RPMI8226 (cell line): ENCODE results near the gene UVSSA.
"Not testable (repeated sequence)": the region's sequence is repeated elsewhere in the genome, so short reads cannot be mapped to it uniquely, and the experiment has no call there.

Source experiments
- DNase-seq: peaks from one replicate; pipeline ENCODE4 v3.0.0-alpha.2; 2015

UVSSA gene

GRCh38 chr4:1332686-1333085, 14.3 kb upstream of the UVSSA start:
- DNase-seq = no peak

GRCh38 chr4:1333256-1333655, 13.8 kb upstream of the UVSSA start:
- no peak for DNase-seq

GRCh38 chr4:1333851-1334578, 13.0 kb upstream of the UVSSA start:
- not testable (repeated sequence) for DNase-seq

GRCh38 chr4:1334579-1334895, 12.5 kb upstream of the UVSSA start:
- DNase-seq = no peak

DNA sequence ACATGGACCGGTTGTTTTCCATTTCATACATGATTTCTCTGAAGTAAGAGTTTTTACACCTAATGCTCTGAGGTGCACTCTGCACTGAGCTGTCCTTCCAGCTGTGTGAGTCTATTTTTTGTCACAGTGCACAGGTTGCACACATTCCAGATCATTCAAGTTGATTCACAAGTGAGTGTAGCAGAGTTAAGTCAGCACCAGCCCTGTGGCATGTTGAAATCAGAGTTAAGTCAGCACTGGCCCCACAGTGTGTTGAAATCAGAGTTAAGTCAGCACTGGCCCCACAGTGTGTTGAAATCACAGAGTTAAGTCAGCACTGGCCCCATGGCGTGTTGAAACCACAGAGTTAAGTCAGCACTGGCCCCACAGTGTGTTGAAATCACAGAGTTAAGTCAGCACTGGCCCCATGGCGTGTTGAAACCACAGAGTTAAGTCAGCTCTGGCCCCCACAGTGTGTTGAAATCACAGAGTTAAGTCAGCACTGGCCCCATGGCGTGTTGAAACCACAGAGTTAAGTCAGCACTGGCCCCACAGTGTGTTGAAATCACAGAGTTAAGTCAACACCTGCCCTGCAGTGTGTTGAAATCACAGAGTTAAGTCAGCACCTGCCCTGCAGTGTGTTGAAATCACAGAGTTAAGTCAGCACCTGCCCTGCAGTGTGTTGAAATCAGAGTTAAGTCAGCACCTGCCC, 11.7 kb upstream of the UVSSA start:
- DNase-seq = not testable (repeated sequence)

DNA sequence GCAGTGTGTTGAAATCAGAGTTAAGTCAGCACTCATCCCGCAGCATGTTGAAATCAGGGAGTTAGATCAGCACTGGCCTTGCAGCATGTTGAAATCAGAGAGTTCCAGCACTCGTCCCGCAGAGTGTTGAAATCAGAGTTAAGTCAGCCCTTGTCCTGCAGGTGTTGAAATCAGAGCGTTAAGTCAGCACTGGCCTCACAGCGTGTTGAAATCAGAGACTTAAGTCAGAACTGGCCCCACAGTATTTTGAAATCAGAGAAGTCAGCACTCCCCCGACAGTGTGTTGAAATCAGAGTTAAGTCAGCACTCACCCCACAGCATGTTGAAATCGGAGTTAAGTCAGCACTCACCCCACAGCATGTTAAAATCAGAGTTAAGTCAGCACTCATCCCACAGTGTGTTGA, 10.9 kb upstream of the UVSSA start:
- DNase-seq = no peak

- no peak for DNase-seq
Measured at GRCh38 chr4:1337376-1337831, 9.6 kb upstream of the UVSSA start.

DNA sequence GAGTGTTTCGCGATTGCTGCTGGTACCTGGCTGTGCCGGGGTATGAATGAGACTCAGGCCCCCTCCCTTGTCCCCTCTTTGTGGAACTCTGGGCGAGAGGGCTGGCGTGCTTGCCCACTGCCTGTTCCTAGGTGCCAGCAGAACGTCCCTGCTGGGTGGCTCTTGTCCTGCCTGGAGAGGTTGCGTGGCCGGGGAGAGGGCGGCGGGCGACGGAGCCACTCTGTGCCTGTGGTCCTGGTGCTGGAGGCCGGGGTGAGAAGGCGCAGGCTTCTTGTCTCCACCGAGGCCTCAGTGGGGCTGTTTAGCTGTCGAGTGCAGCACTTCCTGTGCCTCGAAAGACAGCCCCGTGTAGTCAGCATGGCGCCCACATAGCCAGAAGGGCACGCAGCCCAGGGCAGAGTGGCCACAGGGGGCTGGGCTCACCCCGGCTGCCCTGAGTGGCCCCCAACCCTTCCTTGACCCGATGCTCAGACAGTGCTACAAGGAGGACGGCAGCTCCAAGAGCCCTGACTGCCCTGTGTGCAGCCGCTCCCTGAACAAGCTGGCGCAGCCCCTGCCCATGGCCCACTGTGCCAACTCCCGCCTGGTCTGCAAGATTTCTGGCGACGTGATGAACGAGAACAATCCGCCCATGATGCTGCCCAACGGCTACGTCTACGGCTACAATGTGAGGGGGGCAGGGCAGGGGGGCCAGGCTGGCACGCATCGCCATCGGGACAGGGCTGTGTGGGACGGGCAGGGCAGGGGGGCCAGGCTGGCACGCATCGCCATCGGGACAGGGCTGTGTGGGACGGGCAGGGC, 8.9 kb upstream of the UVSSA start:
- no peak for DNase-seq

GRCh38 chr4:1338752-1339414, 8.1 kb upstream of the UVSSA start:
- no peak for DNase-seq

GRCh38 chr4:1339489-1339888, 7.5 kb upstream of the UVSSA start:
- DNase-seq = no peak

- no peak for DNase-seq
Measured at GRCh38 chr4:1340181-1340747, 6.7 kb upstream of the UVSSA start.

- DNase-seq = no peak
Measured at GRCh38 chr4:1340861-1341260, 6.1 kb upstream of the UVSSA start.

DNA sequence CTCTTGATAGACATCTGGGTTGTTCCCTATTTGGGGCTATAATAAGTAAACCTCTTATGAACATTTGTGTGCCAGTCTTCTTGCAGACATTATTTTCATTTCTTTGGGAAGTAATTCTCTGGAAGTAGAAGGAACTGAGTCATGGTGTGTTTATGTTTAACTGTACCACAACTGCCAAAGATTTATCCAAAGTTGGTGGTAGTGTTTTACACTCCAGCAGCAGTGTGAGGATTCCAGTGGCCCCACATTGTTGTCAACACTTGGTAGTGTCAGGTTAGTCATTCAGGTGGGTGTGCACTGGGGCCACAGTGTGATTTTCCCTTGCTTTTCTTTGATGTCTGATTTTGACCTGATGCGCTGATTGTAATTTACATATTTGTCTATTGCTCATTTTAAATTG, 5.0 kb upstream of the UVSSA start:
- DNase-seq = no peak

DNA sequence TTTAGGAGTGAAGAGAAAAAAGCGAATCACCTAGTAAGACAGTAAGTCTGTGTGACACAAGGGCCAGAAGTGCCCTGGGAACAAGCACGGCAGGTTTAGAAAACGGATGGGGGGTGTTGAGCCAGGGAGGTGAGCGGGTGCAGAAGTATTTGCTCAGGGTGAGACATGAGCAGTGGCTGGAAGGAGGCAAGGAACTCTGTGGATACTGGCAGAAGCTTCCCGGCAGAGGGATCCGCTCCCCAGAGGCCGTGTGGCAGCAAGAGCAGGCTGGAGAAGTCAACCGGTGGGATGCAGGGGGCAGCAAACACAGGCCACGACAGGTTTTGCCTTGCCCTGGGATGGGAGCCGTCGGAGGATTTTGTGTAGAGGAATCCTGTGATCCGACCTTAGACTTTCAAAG, 2.3 kb upstream of the UVSSA start:
- DNase-seq = no peak

GRCh38 chr4:1345903-1346780, 866 bp upstream of the UVSSA start:
- DNase-seq = peak; percentile 47

GRCh38 chr4:1347410-1347864, 429 bp downstream of the UVSSA start:
- peak; percentile 80 for DNase-seq

DNA sequence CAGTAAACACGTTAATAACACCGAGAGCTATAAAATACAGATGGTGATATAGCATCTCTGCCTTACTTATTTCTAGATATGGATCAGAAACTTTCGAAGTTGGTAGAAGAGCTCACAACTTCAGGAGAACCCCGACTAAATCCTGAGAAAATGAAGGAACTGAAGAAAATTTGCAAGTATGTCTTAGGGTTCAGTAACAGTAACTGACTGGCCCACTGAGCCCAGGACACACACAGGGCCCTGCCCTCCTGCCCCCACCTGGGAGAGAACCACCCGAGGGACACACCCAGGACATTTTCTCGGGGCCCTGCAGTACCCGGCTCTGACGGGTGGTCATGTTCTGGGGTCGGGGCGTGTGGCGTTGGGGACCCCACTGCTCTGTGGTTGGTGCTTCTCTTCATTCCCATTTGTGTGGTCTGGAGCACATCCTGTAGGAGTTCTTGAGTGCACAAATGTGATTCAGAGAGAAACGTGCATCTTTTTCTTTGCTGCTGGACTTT, 1.1 kb downstream of the UVSSA start:
- DNase-seq = no peak

- DNase-seq = no peak
Measured at GRCh38 chr4:1348746-1349145, 1.7 kb downstream of the UVSSA start.

- no peak for DNase-seq
Measured at GRCh38 chr4:1349359-1350168, 2.6 kb downstream of the UVSSA start.

DNA sequence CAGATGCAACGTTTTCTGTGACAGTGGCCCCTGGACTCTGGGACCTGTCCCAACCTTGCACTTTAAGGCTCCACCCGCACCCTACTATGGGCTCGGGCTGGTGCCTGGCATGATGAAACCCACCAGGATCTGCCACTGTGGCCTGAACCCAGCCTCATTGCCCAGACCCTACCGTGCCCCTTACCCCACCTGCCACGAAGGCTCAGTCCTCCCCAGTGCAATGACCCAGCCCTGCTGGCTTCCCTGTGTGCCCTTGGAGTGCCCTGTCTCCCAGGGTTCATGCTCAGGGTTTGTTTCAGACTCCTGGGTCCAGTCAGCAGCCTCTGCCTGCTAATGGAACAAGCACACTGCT, 3.1 kb downstream of the UVSSA start:
- no peak for DNase-seq
